ENCODE results near the gene FNDC3A. TPM values are rescaled to one million over a fixed set of nuclear protein-coding genes. Genes with fewer than 3 reads are reported as not detected.
"Not testable (repeated sequence)": the region's sequence is repeated elsewhere in the genome, so short reads cannot be mapped to it uniquely, and the experiment has no call there.

FNDC3A gene
- total RNA-seq, 3 donors from 2014 or later (not counting 1 experiment from before 2014, with no cell fraction given): 38.3 to 46.0 (median 41.5) TPM

- Histone ChIP-seq H3K4me3 (ENCODE audit: low read length) (no peak overlapping the region), H3K27me3 (ENCODE audit: control insufficient read depth, insufficient read depth, low read length) (no peaks in the 10 kb centered on the region), H3K4me1 (ENCODE audit: control insufficient read depth, insufficient read depth, low read length) (peaks cover 4% of the 10 kb centered on the region), H3K36me3 (ENCODE audit: control insufficient read depth, insufficient read depth, low read length) (peaks cover 26% of the 10 kb centered on the region), H3K9me3 (ENCODE audit: control insufficient read depth, insufficient read depth, low read length) (no peaks in the 10 kb centered on the region), H3K27ac (ENCODE audit: low read length) (no peak overlapping the region)
- Mint-ChIP-seq H3K27ac (peak overlapping the region; percentile 90 to 94), H3K36me3 (peaks cover 31% of the 10 kb centered on the region), H3K27me3 (ENCODE audit: low read depth in 2 of 2) (no peaks in the 10 kb centered on the region), H3K4me3 (peak overlapping the region; percentile 83), H3K9me3 (peaks cover 0 to 10% of the 10 kb centered on the region in 2 donors), H3K4me1 (peaks cover 16 to 29% of the 10 kb centered on the region in 2 donors)
- DNase-seq (no peak), ATAC-seq (no peak)
- 100% methylated on average over 1 of the region's 1 CpG for WGBS (ENCODE audit: insufficient coverage)
- intact Hi-C loops (cut with micrococcal nuclease): loop anchor here (10.0 kb wide), 1 partner anchor 174 kb away; the partner anchor contains the start of gene FNDC3A
- TF ChIP-seq CTCF (IDR thresholded peaks at IDR 0.05): no peak
Observed at GRCh38 chr13:49148405-49148804, 172.7 kb downstream of the FNDC3A start.

- ATAC-seq; H3K4me1 ChIP-seq (ENCODE audit: control insufficient read depth, insufficient read depth, low read length); H3K27me3 Mint-ChIP-seq (ENCODE audit: low read depth in 2 of 2); H3K4me3 ChIP-seq (ENCODE audit: low read length); DNase-seq; H3K9me3 ChIP-seq (ENCODE audit: control insufficient read depth, insufficient read depth, low read length); intact Hi-C loops (cut with micrococcal nuclease); H3K27ac Mint-ChIP-seq; H3K9me3 Mint-ChIP-seq; H3K27ac ChIP-seq (ENCODE audit: low read length); H3K36me3 ChIP-seq (ENCODE audit: control insufficient read depth, insufficient read depth, low read length); H3K36me3 Mint-ChIP-seq; H3K4me3 Mint-ChIP-seq; H3K27me3 ChIP-seq (ENCODE audit: control insufficient read depth, insufficient read depth, low read length): not testable (repeated sequence)
- WGBS (ENCODE audit: insufficient coverage): 95% methylated on average over 35 of the region's 35 CpGs
- H3K4me1 Mint-ChIP-seq: peaks cover 21 to 29% of the 10 kb centered on the region in 2 donors
Observed at GRCh38 chr13:49157955-49158584, 182.4 kb downstream of the FNDC3A start.

DNA sequence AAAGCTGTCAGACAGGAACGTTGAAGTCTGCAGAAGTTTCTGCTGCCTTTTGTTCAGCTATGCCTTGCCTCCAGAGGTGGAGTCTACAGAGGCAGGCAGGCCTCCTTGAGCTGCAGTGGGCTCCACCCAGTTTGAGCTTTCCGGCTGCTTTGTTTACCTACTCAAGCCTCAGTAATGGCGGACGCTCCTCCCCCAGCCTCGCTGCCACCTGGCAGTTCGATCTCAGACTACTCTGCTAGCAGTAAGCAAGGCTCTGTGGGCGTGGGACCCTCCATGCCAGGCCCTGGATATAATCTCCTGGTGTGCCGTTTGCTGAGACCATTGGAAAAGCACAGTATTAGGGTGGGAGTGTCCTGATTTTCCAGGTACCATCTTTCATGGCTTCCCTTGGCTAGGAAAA lies 187.4 kb downstream of the FNDC3A start:
- peaks cover 24% of the 10 kb centered on the region for H3K36me3 ChIP-seq (ENCODE audit: control insufficient read depth, insufficient read depth, low read length)
- WGBS (ENCODE audit: insufficient coverage): 98% methylated on average over 8 of the region's 8 CpGs
- not testable (repeated sequence) for H3K4me3 Mint-ChIP-seq

GRCh38 chr13:49164712-49165111 lies 189.0 kb downstream of the FNDC3A start:
- Histone ChIP-seq H3K27ac (ENCODE audit: low read length) (no peak overlapping the region), H3K9me3 (ENCODE audit: control insufficient read depth, insufficient read depth, low read length) (peaks cover 13% of the 10 kb centered on the region), H3K27me3 (ENCODE audit: control insufficient read depth, insufficient read depth, low read length) (no peaks in the 10 kb centered on the region), H3K36me3 (ENCODE audit: control insufficient read depth, insufficient read depth, low read length) (peaks cover 37% of the 10 kb centered on the region), H3K4me1 (ENCODE audit: control insufficient read depth, insufficient read depth, low read length) (no peaks in the 10 kb centered on the region), H3K4me3 (ENCODE audit: low read length) (no peak overlapping the region)
- no peak overlapping the region for H3K27ac Mint-ChIP-seq
- peaks cover 3 to 10% of the 10 kb centered on the region in 2 donors for H3K9me3 Mint-ChIP-seq
- ATAC-seq (no peak), DNase-seq (no peak)
- H3K4me1 Mint-ChIP-seq: peaks cover 28 to 33% of the 10 kb centered on the region in 2 donors
- H3K4me3 Mint-ChIP-seq: no peak overlapping the region
- no peaks in the 10 kb centered on the region for H3K27me3 Mint-ChIP-seq (ENCODE audit: low read depth in 2 of 2)
- peaks cover 21% of the 10 kb centered on the region for H3K36me3 Mint-ChIP-seq
- intact Hi-C loops (cut with micrococcal nuclease): no loop called here
- no peak for TF ChIP-seq CTCF (IDR thresholded peaks at IDR 0.05)
- 97% methylated on average over 7 of the region's 7 CpGs for WGBS (ENCODE audit: insufficient coverage)

More for the DNA sequence above, 187.4 kb downstream of the FNDC3A start:
- H3K36me3 Mint-ChIP-seq: peaks cover 21% of the 10 kb centered on the region
- H3K4me3 ChIP-seq (ENCODE audit: low read length); H3K27ac Mint-ChIP-seq; H3K27me3 Mint-ChIP-seq (ENCODE audit: low read depth in 2 of 2); intact Hi-C loops (cut with micrococcal nuclease); H3K4me1 ChIP-seq (ENCODE audit: control insufficient read depth, insufficient read depth, low read length); H3K27ac ChIP-seq (ENCODE audit: low read length); H3K9me3 Mint-ChIP-seq; DNase-seq; ATAC-seq; H3K27me3 ChIP-seq (ENCODE audit: control insufficient read depth, insufficient read depth, low read length): not testable (repeated sequence)
- H3K9me3 ChIP-seq (ENCODE audit: control insufficient read depth, insufficient read depth, low read length): peaks cover 13% of the 10 kb centered on the region
- peaks cover 40 to 44% of the 10 kb centered on the region in 2 donors for H3K4me1 Mint-ChIP-seq

Data from natural killer cell (primary cell).